ENCODE results near the gene FMNL2.
"Not testable (repeated sequence)": the region's sequence is repeated elsewhere in the genome, so short reads cannot be mapped to it uniquely, and the experiment has no call there.

Gene FMNL2

GRCh38 chr2:152518641-152519580, 183.9 kb downstream of the FMNL2 start (continued):
- TF ChIP-seq POU6F1 (CRISPR knock-in tag; IDR thresholded peaks at IDR 0.05; ENCODE audit: borderline replicate concordance, low read depth): no peak
- TF ChIP-seq SNAI2 (CRISPR knock-in tag; IDR thresholded peaks at IDR 0.05): no peak
- TF ChIP-seq ARNTL (CRISPR knock-in tag; IDR thresholded peaks at IDR 0.05; ENCODE audit: borderline replicate concordance, low read depth): no peak

DNA sequence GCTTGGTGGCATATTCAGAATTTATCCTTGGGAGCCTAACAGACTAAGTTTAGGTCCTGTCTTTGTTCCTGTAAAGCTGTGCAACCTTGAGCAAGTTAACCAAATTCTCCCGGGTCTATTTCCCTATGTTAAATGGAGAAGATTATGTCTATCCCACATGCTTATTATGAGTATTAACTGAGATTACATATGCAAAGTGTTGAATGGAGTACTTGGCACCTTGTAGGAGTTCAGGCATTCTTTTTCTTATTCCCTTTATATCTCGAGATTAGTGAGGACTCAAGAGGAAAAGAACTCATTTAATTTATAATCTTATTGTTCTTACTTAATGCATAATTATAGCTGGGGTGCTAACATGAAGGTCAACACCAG, 184.6 kb downstream of the FMNL2 start:
- TF ChIP-seq ZFP3 (CRISPR knock-in tag; IDR thresholded peaks at IDR 0.05): no peak
- TF ChIP-seq ZNF565 (CRISPR knock-in tag; conservative IDR thresholded peaks at IDR 0.05; ENCODE audit: low read depth): no peak
- no peak for TF ChIP-seq ZNF8 (CRISPR knock-in tag; IDR thresholded peaks at IDR 0.05)
- no peak for TF ChIP-seq TOX (CRISPR knock-in tag; IDR thresholded peaks at IDR 0.05; ENCODE audit: borderline replicate concordance)
- TF ChIP-seq PPARA (CRISPR knock-in tag; IDR thresholded peaks at IDR 0.05; ENCODE audit: borderline replicate concordance): no peak
- no peak for ATAC-seq

GRCh38 chr2:152520759-152521158, 185.8 kb downstream of the FMNL2 start:
- TF ChIP-seq TCF4 (CRISPR knock-in tag; IDR thresholded peaks at IDR 0.05; ENCODE audit: borderline replicate concordance) (no peak), ZFP30 (CRISPR knock-in tag; IDR thresholded peaks at IDR 0.05) (no peak), TOX (CRISPR knock-in tag; IDR thresholded peaks at IDR 0.05; ENCODE audit: borderline replicate concordance) (no peak), ZNF565 (CRISPR knock-in tag; conservative IDR thresholded peaks at IDR 0.05; ENCODE audit: low read depth) (no peak), RARB (CRISPR knock-in tag; IDR thresholded peaks at IDR 0.05) (no peak), ISL1 (CRISPR knock-in tag; IDR thresholded peaks at IDR 0.05) (no peak), OSR1 (CRISPR knock-in tag; IDR thresholded peaks at IDR 0.05) (no peak), ESRRG (CRISPR knock-in tag; IDR thresholded peaks at IDR 0.05) (no peak), CREB5 (CRISPR knock-in tag; IDR thresholded peaks at IDR 0.05; ENCODE audit: low read depth) (no peak), ARNTL (CRISPR knock-in tag; IDR thresholded peaks at IDR 0.05; ENCODE audit: borderline replicate concordance, low read depth) (no peak), GLIS3 (CRISPR knock-in tag; IDR thresholded peaks at IDR 0.05) (no peak)
- TF ChIP-seq, protein P1, sequence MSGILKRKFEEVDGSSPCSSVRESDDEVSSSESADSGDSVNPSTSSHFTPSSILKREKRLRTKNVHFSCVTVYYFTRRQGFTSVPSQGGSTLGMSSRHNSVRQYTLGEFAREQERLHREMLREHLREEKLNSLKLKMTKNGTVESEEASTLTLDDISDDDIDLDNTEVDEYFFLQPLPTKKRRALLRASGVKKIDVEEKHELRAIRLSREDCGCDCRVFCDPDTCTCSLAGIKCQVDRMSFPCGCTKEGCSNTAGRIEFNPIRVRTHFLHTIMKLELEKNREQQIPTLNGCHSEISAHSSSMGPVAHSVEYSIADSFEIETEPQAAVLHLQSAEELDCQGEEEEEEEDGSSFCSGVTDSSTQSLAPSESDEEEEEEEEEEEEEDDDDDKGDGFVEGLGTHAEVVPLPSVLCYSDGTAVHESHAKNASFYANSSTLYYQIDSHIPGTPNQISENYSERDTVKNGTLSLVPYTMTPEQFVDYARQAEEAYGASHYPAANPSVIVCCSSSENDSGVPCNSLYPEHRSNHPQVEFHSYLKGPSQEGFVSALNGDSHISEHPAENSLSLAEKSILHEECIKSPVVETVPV (CRISPR knock-in tag; IDR thresholded peaks at IDR 0.05): no peak
- no peak for ATAC-seq

DNA sequence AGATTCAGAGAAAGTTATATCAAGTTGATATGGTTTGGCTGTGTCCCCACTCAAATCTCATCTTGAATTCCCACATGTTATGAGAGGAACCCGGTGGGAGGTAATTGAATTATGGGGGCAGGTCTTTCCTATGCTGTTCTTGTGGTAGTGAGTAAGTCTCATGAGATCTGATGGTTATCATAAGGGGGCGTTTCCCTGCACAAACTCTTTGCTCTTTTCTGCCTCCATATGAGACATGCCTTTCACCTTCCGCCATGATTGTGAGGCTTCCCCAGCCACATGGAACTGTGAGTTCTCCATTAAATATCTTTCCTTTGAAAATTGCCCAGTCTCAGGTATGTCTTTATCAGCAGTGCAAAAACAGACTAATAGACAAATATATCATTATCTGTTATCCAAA, 187.5 kb downstream of the FMNL2 start:
- not testable (repeated sequence) for ATAC-seq

DNA sequence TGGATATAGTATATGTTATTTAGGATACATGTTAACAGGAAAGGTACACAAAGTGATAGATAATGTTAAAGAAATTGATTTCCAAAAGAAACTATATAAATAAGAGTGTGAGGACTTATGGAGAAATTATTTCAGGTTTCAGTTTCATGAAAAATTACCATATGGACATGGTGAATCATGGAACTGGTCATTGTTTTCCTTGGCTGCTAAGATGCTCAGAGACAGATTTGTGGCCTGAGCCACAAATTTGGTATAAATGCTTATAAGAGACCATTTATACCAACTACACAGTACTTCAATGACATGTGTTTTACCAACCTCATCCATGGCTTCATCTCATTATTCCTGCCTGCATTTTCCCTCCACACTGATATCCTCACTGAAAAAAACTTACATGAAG, 188.1 kb downstream of the FMNL2 start:
- peak; percentile 13; the same call in 2 of the 3 replicates for ATAC-seq
- no peak for TF ChIP-seq ZNF8 (CRISPR knock-in tag; IDR thresholded peaks at IDR 0.05)
- TF ChIP-seq, protein P1 (CRISPR knock-in tag; IDR thresholded peaks at IDR 0.05): no peak

GRCh38 chr2:152525277-152525838, 190.4 kb downstream of the FMNL2 start:
- ATAC-seq: peak; percentile 94
- TF ChIP-seq ZFP30 (CRISPR knock-in tag; IDR thresholded peaks at IDR 0.05) (peak; percentile 48; the same call in 1 of the 2 replicates), ISL1 (CRISPR knock-in tag; IDR thresholded peaks at IDR 0.05) (no peak)
